Neural cell (in vitro differentiated cells): Measurements from ENCODE around the gene ANKS1B.

ENCODE experiments used
- RAD21 ChIP-seq: fragments of 450-650 bp; conservative IDR thresholded peaks from 2 replicates; pipeline ENCODE4 v1.6.1; 2014; ENCODE audit warnings: antibody characterized with exemption, mild to moderate bottlenecking, moderate library complexity
- TF ChIP-seq, protein P1 (sequence below): IDR thresholded peaks from 2 replicates; pipeline ENCODE4 v1.6.1; 2012; ENCODE audit warnings: borderline replicate concordance
- TF ChIP-seq, protein P2 (sequence below): fragments of 450-650 bp; IDR thresholded peaks from 2 replicates; pipeline ENCODE4 v1.5.1; 2014; ENCODE audit warnings: antibody characterized with exemption, mild to moderate bottlenecking, moderate library complexity; ENCODE audit not compliant: poor library complexity, severe bottlenecking

DNA sequence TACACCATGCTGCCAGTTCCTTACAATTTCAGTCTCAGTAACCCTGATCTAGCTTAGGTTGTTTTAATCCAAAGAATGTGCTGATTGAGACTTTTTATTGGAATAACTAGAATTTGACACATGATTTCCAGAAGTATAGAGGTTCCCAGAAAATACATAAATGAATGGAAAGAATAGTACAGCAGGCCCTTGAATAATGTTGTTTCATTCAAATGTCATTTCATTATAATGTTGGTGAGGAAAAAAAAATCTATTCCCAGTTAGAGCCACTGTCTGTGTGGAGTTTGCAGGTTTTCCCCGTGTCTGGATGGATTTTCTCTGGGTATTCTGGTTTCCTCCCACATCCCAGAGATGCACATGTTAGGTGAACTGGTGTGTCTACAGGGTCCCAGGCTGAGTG, 610.7 kb downstream of the ANKS1B start:
- no peak for TF ChIP-seq RAD21
- TF ChIP-seq, protein P1, sequence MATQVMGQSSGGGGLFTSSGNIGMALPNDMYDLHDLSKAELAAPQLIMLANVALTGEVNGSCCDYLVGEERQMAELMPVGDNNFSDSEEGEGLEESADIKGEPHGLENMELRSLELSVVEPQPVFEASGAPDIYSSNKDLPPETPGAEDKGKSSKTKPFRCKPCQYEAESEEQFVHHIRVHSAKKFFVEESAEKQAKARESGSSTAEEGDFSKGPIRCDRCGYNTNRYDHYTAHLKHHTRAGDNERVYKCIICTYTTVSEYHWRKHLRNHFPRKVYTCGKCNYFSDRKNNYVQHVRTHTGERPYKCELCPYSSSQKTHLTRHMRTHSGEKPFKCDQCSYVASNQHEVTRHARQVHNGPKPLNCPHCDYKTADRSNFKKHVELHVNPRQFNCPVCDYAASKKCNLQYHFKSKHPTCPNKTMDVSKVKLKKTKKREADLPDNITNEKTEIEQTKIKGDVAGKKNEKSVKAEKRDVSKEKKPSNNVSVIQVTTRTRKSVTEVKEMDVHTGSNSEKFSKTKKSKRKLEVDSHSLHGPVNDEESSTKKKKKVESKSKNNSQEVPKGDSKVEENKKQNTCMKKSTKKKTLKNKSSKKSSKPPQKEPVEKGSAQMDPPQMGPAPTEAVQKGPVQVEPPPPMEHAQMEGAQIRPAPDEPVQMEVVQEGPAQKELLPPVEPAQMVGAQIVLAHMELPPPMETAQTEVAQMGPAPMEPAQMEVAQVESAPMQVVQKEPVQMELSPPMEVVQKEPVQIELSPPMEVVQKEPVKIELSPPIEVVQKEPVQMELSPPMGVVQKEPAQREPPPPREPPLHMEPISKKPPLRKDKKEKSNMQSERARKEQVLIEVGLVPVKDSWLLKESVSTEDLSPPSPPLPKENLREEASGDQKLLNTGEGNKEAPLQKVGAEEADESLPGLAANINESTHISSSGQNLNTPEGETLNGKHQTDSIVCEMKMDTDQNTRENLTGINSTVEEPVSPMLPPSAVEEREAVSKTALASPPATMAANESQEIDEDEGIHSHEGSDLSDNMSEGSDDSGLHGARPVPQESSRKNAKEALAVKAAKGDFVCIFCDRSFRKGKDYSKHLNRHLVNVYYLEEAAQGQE = no peak
- TF ChIP-seq, protein P2, sequence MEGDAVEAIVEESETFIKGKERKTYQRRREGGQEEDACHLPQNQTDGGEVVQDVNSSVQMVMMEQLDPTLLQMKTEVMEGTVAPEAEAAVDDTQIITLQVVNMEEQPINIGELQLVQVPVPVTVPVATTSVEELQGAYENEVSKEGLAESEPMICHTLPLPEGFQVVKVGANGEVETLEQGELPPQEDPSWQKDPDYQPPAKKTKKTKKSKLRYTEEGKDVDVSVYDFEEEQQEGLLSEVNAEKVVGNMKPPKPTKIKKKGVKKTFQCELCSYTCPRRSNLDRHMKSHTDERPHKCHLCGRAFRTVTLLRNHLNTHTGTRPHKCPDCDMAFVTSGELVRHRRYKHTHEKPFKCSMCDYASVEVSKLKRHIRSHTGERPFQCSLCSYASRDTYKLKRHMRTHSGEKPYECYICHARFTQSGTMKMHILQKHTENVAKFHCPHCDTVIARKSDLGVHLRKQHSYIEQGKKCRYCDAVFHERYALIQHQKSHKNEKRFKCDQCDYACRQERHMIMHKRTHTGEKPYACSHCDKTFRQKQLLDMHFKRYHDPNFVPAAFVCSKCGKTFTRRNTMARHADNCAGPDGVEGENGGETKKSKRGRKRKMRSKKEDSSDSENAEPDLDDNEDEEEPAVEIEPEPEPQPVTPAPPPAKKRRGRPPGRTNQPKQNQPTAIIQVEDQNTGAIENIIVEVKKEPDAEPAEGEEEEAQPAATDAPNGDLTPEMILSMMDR = no peak
